GM12801 (cell line): ENCODE measurements around the gene TPSB2.

ENCODE experiments used
- TF ChIP-seq, protein P1 (sequence below): IDR thresholded peaks from one replicate; pipeline ENCODE4 v1.5.1; 2011; ENCODE audit warnings: control low read depth; ENCODE audit not compliant: insufficient read length; ENCODE audit errors: extremely low read depth

The TPSB2 gene

DNA sequence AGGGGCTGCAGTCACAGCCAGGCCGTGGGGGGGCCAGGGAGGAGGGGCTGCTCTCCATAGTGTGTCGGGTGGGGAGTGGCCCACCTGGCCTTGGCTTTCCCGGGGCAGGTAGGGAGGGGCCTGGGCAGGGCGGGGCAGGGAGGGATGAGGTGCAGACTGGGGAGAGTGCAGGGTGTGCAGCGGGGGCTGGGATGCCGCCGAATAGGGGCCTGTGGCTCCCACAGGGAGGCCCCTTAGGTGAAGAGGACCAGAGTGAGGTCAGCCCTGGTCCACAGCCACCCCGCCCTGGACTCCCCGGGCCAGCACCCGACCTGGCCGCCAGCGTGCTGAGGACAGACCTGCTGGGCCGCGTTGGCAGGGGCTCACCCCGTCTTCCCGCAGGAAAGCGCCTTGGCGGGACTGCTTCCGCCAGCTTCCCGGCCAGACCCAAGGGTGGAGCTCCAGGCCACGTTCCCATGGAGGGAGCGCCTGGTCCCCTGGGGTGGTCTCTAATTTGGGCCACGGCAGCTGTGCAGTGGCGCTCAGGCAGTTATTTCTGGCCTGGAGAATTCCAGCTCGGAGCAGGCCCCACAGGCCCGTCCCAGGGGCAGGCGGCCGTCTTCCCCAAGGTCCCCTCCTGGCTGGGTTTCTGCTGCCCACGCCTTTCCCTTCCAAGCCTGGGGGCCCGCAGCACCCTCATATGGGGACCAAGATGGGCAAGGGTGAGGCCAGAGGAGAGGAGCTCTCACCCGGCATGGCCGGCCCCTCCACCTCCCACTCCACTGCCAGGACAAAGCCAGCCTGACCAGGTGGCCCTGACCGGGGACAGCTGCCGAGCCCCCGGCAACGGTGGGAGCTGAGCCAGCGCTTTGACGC is 49.2 kb downstream of the TPSB2 start:
- TF ChIP-seq, protein P1, sequence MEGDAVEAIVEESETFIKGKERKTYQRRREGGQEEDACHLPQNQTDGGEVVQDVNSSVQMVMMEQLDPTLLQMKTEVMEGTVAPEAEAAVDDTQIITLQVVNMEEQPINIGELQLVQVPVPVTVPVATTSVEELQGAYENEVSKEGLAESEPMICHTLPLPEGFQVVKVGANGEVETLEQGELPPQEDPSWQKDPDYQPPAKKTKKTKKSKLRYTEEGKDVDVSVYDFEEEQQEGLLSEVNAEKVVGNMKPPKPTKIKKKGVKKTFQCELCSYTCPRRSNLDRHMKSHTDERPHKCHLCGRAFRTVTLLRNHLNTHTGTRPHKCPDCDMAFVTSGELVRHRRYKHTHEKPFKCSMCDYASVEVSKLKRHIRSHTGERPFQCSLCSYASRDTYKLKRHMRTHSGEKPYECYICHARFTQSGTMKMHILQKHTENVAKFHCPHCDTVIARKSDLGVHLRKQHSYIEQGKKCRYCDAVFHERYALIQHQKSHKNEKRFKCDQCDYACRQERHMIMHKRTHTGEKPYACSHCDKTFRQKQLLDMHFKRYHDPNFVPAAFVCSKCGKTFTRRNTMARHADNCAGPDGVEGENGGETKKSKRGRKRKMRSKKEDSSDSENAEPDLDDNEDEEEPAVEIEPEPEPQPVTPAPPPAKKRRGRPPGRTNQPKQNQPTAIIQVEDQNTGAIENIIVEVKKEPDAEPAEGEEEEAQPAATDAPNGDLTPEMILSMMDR, result no peak
